ENCODE data around the gene ZNF557. TPM values are rescaled to one million over a fixed set of nuclear protein-coding genes. Genes with fewer than 3 reads are reported as not detected.

ZNF557 gene
- total RNA-seq, 5 donors from 2014 or later (not counting 1 experiment from before 2014, with no cell fraction given), result 12.7 to 28.2 (median 24.6) TPM

- ChIA-PET CTCF (no interaction called here), POLR2A (no interaction called here)
- H3K27ac Mint-ChIP-seq, result no peak overlapping the region
- H3K27ac ChIP-seq (ENCODE audit: low read length), result no peak overlapping the region
- H3K27me3 ChIP-seq (replicated peaks in 1 of 2; ENCODE audit: control insufficient read depth in 2 of 2, extremely low read depth in 1 of 2, insufficient read depth in 2 of 2, low read length in 1 of 2), result peaks cover 0 to 3% of the 10 kb centered on the region in 2 experiments
- no peaks in the 10 kb centered on the region for H3K9me3 Mint-ChIP-seq
- no peak overlapping the region for H3K4me3 Mint-ChIP-seq
- DNase-seq (no peak), ATAC-seq (replicated peaks in 1 of 4) (no peak)
- no peaks in the 10 kb centered on the region for H3K27me3 Mint-ChIP-seq
- H3K4me1 Mint-ChIP-seq, result peaks cover 15 to 18% (median 16%) of the 10 kb centered on the region in 3 donors
- no peaks in the 10 kb centered on the region for H3K36me3 ChIP-seq (ENCODE audit: control insufficient read depth in 2 of 2, extremely low read depth in 1 of 2, insufficient read depth in 1 of 2, low read length in 1 of 2)
- no peaks in the 10 kb centered on the region for H3K9me3 ChIP-seq
- H3K4me3 ChIP-seq (ENCODE audit: control insufficient read depth in 1 of 2, extremely low read depth in 1 of 2, low read length in 1 of 2), result no peak overlapping the region
- no peaks in the 10 kb centered on the region for H3K36me3 Mint-ChIP-seq
- peaks cover 3 to 11% of the 10 kb centered on the region in 2 experiments for H3K4me1 ChIP-seq (ENCODE audit: control insufficient read depth in 1 of 2, extremely low read depth in 1 of 2, insufficient read depth in 2 of 2, low read length in 2 of 2)
Measured at GRCh38 chr19:7104747-7105447, 35.4 kb downstream of the ZNF557 start.

GRCh38 chr19:7106711-7107657 lies 37.5 kb downstream of the ZNF557 start:
- WGBS (ENCODE audit: insufficient coverage), result 87% methylated on average over 10 of the region's 10 CpGs

GRCh38 chr19:7109678-7110289 lies 40.3 kb downstream of the ZNF557 start:
- no peaks in the 10 kb centered on the region for H3K27me3 Mint-ChIP-seq
- Histone ChIP-seq H3K27me3 (replicated peaks in 1 of 2; ENCODE audit: control insufficient read depth in 2 of 2, extremely low read depth in 1 of 2, insufficient read depth in 2 of 2, low read length in 1 of 2) (peaks cover 0 to 5% of the 10 kb centered on the region in 2 experiments), H3K27ac (ENCODE audit: low read length) (no peak overlapping the region), H3K4me3 (ENCODE audit: control insufficient read depth in 1 of 2, extremely low read depth in 1 of 2, low read length in 1 of 2) (no peak overlapping the region), H3K4me1 (ENCODE audit: control insufficient read depth in 1 of 2, extremely low read depth in 1 of 2, insufficient read depth in 2 of 2, low read length in 2 of 2) (no peaks in the 10 kb centered on the region), H3K9me3 (no peaks in the 10 kb centered on the region), H3K36me3 (ENCODE audit: control insufficient read depth in 2 of 2, extremely low read depth in 1 of 2, insufficient read depth in 1 of 2, low read length in 1 of 2) (no peaks in the 10 kb centered on the region)
- H3K4me1 Mint-ChIP-seq, result no peaks in the 10 kb centered on the region
- no peaks in the 10 kb centered on the region for H3K36me3 Mint-ChIP-seq
- 93% methylated on average over 3 of the region's 8 CpGs for WGBS (ENCODE audit: insufficient coverage)
- H3K4me3 Mint-ChIP-seq, result no peak overlapping the region
- POLR2A ChIA-PET, result no interaction called here
- peaks cover 0 to 2% (median 0%) of the 10 kb centered on the region in 3 donors for H3K9me3 Mint-ChIP-seq
- CTCF ChIA-PET, result no interaction called here
- ATAC-seq (replicated peaks in 1 of 4), result no peak
- DNase-seq, result no peak
- H3K27ac Mint-ChIP-seq, result no peak overlapping the region

More at GRCh38 chr19:7106711-7107657, 37.5 kb downstream of the ZNF557 start:
- no peaks in the 10 kb centered on the region for H3K9me3 ChIP-seq
- H3K36me3 Mint-ChIP-seq, result no peaks in the 10 kb centered on the region
- no peak overlapping the region for H3K4me3 ChIP-seq (ENCODE audit: control insufficient read depth in 1 of 2, extremely low read depth in 1 of 2, low read length in 1 of 2)
- H3K4me3 Mint-ChIP-seq, result no peak overlapping the region
- H3K27ac Mint-ChIP-seq, result no peak overlapping the region
- no peaks in the 10 kb centered on the region for H3K36me3 ChIP-seq (ENCODE audit: control insufficient read depth in 2 of 2, extremely low read depth in 1 of 2, insufficient read depth in 1 of 2, low read length in 1 of 2)
- CTCF ChIA-PET, result no interaction called here
- peaks cover 0 to 5% of the 10 kb centered on the region in 2 experiments for H3K27me3 ChIP-seq (replicated peaks in 1 of 2; ENCODE audit: control insufficient read depth in 2 of 2, extremely low read depth in 1 of 2, insufficient read depth in 2 of 2, low read length in 1 of 2)
- H3K27me3 Mint-ChIP-seq, result no peaks in the 10 kb centered on the region
- H3K27ac ChIP-seq (ENCODE audit: low read length), result no peak overlapping the region
- H3K9me3 Mint-ChIP-seq, result no peaks in the 10 kb centered on the region
- no peak for DNase-seq
- POLR2A ChIA-PET, result no interaction called here
- peaks cover 4 to 5% (median 4%) of the 10 kb centered on the region in 3 donors for H3K4me1 Mint-ChIP-seq
- peaks cover 0 to 3% of the 10 kb centered on the region in 2 experiments for H3K4me1 ChIP-seq (ENCODE audit: control insufficient read depth in 1 of 2, extremely low read depth in 1 of 2, insufficient read depth in 2 of 2, low read length in 2 of 2)
- no peak for ATAC-seq (replicated peaks in 1 of 4)

DNA sequence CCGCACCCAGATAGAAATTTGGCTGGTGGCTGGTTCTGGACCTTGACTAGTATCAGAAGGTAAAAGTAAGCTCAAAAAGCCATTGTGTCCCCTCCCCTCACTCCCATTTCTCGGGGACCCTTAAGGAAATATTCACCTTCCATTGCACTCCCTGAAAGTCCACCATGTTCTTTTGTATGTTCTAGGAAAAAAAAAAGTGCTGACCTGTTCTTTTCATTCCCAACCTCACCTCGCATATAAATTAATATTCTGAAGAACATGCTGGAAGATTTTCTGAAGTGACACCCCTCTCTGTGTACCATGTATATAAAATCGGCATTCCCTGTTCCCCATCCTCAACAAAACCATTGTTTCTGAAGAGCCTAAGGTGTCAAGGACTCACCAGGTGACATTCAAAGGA lies 43.2 kb downstream of the ZNF557 start:
- H3K4me1 ChIP-seq (ENCODE audit: control insufficient read depth in 1 of 2, extremely low read depth in 1 of 2, insufficient read depth in 2 of 2, low read length in 2 of 2), result no peaks in the 10 kb centered on the region
- H3K27me3 ChIP-seq (replicated peaks in 1 of 2; ENCODE audit: control insufficient read depth in 2 of 2, extremely low read depth in 1 of 2, insufficient read depth in 2 of 2, low read length in 1 of 2), result peaks cover 0 to 17% of the 10 kb centered on the region in 2 experiments
- DNase-seq, result no peak
- Mint-ChIP-seq H3K4me1 (no peaks in the 10 kb centered on the region), H3K9me3 (peaks cover 0 to 2% (median 0%) of the 10 kb centered on the region in 3 donors), H3K27ac (no peak overlapping the region), H3K36me3 (no peaks in the 10 kb centered on the region), H3K27me3 (peaks cover 0 to 1% of the 10 kb centered on the region in 2 donors), H3K4me3 (no peak overlapping the region)
- H3K4me3 ChIP-seq (ENCODE audit: control insufficient read depth in 1 of 2, extremely low read depth in 1 of 2, low read length in 1 of 2), result no peak overlapping the region
- CTCF ChIA-PET, result interaction anchor here in 1 of 2 donors (0.5 kb wide), 1 partner anchor 10 kb away, joined by 3 read pairs; no protein-coding TSS in a partner anchor
- H3K36me3 ChIP-seq (ENCODE audit: control insufficient read depth in 2 of 2, extremely low read depth in 1 of 2, insufficient read depth in 1 of 2, low read length in 1 of 2), result no peaks in the 10 kb centered on the region
- no peaks in the 10 kb centered on the region for H3K9me3 ChIP-seq
- no CpG with 5 or more reads among the region's 4 CpGs for WGBS (ENCODE audit: insufficient coverage)
- ATAC-seq (replicated peaks in 1 of 4), result no peak
- no peak overlapping the region for H3K27ac ChIP-seq (ENCODE audit: low read length)
- POLR2A ChIA-PET, result no interaction called here

DNA sequence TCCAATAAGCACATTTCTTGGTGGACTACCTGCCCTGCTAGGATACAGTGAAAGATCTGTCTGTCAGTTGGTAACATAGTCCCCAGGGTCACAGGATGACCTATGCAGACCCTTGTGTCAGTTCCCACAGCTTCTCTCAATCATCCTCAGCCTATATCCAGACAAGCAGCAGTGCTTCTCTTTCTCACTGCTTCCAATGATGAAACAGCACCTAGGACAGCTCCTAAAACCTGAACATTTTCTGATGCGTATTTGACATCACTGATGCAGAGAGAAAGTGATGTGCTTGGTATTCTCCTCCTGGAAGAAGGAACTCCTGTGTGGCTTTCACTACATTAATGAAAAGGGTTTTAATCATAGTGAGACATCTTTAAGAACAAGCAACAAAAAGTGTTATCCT lies 43.7 kb downstream of the ZNF557 start:
- Mint-ChIP-seq H3K4me1 (no peaks in the 10 kb centered on the region), H3K36me3 (no peaks in the 10 kb centered on the region), H3K27me3 (peaks cover 0 to 1% of the 10 kb centered on the region in 2 donors), H3K4me3 (no peak overlapping the region), H3K9me3 (peaks cover 0 to 2% (median 0%) of the 10 kb centered on the region in 3 donors), H3K27ac (no peak overlapping the region)
- Histone ChIP-seq H3K4me1 (ENCODE audit: control insufficient read depth in 1 of 2, extremely low read depth in 1 of 2, insufficient read depth in 2 of 2, low read length in 2 of 2) (no peaks in the 10 kb centered on the region), H3K36me3 (ENCODE audit: control insufficient read depth in 2 of 2, extremely low read depth in 1 of 2, insufficient read depth in 1 of 2, low read length in 1 of 2) (no peaks in the 10 kb centered on the region), H3K27ac (ENCODE audit: low read length) (no peak overlapping the region), H3K4me3 (ENCODE audit: control insufficient read depth in 1 of 2, extremely low read depth in 1 of 2, low read length in 1 of 2) (no peak overlapping the region), H3K9me3 (no peaks in the 10 kb centered on the region), H3K27me3 (replicated peaks in 1 of 2; ENCODE audit: control insufficient read depth in 2 of 2, extremely low read depth in 1 of 2, insufficient read depth in 2 of 2, low read length in 1 of 2) (peaks cover 0 to 17% of the 10 kb centered on the region in 2 experiments)
- POLR2A ChIA-PET, result no interaction called here
- DNase-seq, result no peak
- WGBS (ENCODE audit: insufficient coverage), result no CpG with 5 or more reads among the region's 1 CpG
- CTCF ChIA-PET, result interaction anchor here in 1 of 2 donors (0.5 kb wide), 1 partner anchor 10 kb away, joined by 3 read pairs; no protein-coding TSS in a partner anchor
- no peak for ATAC-seq (replicated peaks in 1 of 4)

GRCh38 chr19:7115721-7116120 lies 46.2 kb downstream of the ZNF557 start:
- H3K9me3 ChIP-seq, result no peaks in the 10 kb centered on the region
- CTCF ChIA-PET, result interaction anchor here in 1 of 2 donors (0.6 kb wide), 1 partner anchor 225 kb away, joined by 3 read pairs; no protein-coding TSS in a partner anchor
- no peak overlapping the region for H3K27ac Mint-ChIP-seq
- WGBS (ENCODE audit: insufficient coverage), result 86% methylated on average over 4 of the region's 6 CpGs
- H3K4me3 Mint-ChIP-seq, result no peak overlapping the region
- peaks cover 0 to 2% of the 10 kb centered on the region in 2 donors for H3K27me3 Mint-ChIP-seq
- no peaks in the 10 kb centered on the region for H3K36me3 ChIP-seq (ENCODE audit: control insufficient read depth in 2 of 2, extremely low read depth in 1 of 2, insufficient read depth in 1 of 2, low read length in 1 of 2)
- DNase-seq (no peak), ATAC-seq (replicated peaks in 1 of 4) (no peak)
- H3K9me3 Mint-ChIP-seq, result peaks cover 0 to 2% (median 0%) of the 10 kb centered on the region in 3 donors
- no peaks in the 10 kb centered on the region for H3K4me1 ChIP-seq (ENCODE audit: control insufficient read depth in 1 of 2, extremely low read depth in 1 of 2, insufficient read depth in 2 of 2, low read length in 2 of 2)
- H3K4me3 ChIP-seq (ENCODE audit: control insufficient read depth in 1 of 2, extremely low read depth in 1 of 2, low read length in 1 of 2), result no peak overlapping the region
- H3K4me1 Mint-ChIP-seq, result no peaks in the 10 kb centered on the region
- H3K27ac ChIP-seq (ENCODE audit: low read length), result no peak overlapping the region
- peaks cover 0 to 18% of the 10 kb centered on the region in 2 experiments for H3K27me3 ChIP-seq (replicated peaks in 1 of 2; ENCODE audit: control insufficient read depth in 2 of 2, extremely low read depth in 1 of 2, insufficient read depth in 2 of 2, low read length in 1 of 2)
- POLR2A ChIA-PET, result no interaction called here
- H3K36me3 Mint-ChIP-seq, result no peaks in the 10 kb centered on the region

All from T-cell (primary cell).